Activated T-helper 1 cell treated with Interleukin-2 at 50 U/mL for 16 hours (primary cell): ENCODE measurements around the gene BMS1.
"Not testable (repeated sequence)": the region's sequence is repeated elsewhere in the genome, so short reads cannot be mapped to it uniquely, and the experiment has no call there.

ENCODE experiments used
- DNase-seq: peaks from one replicate; pipeline ENCODE4 v3.0.0-alpha.2; 2020; ENCODE audit warnings: low read depth

The BMS1 gene

DNA sequence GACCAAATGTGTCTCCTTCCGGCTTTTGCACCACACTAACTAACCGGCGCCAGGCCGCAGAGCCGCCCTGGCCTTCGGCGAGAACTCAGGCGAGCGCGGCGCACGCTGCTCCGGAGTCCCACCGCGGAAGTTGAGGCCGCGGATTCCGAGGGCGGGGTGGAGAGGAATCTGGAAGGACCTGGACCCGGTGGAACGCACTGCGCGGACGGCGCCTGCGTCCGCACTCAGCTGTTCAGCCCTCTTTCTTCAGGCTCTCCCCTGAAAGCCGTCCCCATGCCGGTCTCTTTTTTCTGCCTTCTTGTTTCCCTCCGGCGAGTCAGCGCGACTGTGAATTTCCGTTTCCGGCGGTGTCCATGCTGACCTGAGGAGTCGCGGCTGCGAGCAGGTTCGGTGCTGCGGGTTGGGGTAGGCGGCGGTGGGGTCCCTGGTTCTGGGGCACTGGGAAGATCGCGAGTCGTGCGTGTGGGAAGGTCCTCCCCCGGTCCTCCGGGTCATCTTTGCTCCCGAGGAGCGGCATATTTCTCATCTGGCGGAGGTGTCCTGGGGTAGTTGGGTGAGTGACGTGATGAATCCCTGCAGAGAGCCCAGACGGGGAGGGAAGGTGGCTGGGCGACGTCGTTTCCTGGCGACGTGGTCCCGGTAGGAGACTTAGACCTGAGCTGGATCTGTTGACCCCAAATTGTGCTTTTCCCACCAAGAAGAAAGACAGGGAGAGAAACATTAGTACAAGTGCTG, at the start of gene BMS1:
Gene BMS1 (plus strand): TSS at position 350 of the 735 bp plus-strand sequence. CDS start 1,600 bp downstream, outside the sequence.
- DNase-seq: peak; percentile 77

DNA sequence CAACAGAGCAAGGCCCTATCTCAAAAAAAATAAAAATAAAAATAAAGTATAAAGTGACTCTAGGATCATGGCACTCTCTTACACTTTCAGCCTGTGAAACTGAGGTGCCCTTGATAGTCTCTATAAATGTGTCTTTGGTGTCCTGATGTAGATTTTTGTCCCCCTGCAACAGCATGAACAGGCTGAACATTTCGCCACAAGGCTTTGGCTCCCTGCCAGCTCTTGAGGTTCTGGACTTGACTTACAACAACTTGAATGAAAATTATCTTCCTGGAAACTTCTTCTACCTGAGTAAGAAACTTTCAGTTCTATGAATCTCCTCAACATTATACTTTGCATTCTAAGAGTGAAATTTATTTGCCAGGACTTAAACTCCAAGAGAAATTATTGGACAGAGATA, 48.1 kb upstream of the BMS1 start:
- DNase-seq: no peak

- no peak for DNase-seq
Measured at GRCh38 chr10:42738679-42739078, 43.9 kb upstream of the BMS1 start.

- not testable (repeated sequence) for DNase-seq
Measured at GRCh38 chr10:42741536-42741935, 41.1 kb upstream of the BMS1 start.

DNA sequence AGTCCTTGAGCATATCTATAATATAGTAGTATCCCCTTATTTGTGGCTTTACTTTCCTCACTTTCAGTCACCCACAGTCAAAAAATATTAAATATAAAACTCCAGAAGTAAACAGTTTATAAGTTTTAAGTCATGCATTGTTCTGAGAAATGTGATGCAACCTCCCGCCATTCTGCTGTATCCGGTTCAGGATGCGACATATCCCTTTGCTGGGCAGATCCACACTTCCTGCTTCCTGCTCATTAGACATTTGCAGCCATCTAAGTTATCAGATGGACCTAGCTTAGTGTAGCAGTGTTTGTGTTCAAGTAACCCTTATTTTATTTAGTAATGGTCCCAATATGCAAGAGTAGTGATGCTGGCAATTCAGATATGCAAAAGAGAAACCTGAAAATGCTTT, 38.9 kb upstream of the BMS1 start:
- no peak for DNase-seq

GRCh38 chr10:42744134-42744701, 38.4 kb upstream of the BMS1 start:
- DNase-seq: no peak

DNA sequence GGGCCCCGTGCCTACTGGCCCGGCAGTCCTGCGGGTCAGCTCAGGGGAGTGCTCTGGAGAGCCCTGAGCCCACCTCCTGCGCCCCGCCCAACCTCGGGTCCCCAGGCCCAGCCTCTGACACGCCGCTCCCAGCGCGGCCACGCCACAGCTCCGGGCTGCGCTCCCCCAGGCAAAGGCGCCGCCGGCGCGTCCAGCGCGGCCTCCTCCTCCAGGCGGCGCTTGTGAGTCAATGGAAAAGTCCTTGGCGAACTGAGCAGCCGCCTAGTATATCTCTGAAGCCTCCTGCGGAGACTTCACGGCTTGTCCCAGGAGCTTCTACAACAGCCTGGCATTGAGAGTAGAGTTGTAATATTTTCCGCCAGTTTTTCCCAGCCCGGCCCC, 29.5 kb upstream of the BMS1 start:
- peak; percentile 45 for DNase-seq

- DNase-seq: no peak
Measured at GRCh38 chr10:42753507-42754154, 29.0 kb upstream of the BMS1 start.

DNA sequence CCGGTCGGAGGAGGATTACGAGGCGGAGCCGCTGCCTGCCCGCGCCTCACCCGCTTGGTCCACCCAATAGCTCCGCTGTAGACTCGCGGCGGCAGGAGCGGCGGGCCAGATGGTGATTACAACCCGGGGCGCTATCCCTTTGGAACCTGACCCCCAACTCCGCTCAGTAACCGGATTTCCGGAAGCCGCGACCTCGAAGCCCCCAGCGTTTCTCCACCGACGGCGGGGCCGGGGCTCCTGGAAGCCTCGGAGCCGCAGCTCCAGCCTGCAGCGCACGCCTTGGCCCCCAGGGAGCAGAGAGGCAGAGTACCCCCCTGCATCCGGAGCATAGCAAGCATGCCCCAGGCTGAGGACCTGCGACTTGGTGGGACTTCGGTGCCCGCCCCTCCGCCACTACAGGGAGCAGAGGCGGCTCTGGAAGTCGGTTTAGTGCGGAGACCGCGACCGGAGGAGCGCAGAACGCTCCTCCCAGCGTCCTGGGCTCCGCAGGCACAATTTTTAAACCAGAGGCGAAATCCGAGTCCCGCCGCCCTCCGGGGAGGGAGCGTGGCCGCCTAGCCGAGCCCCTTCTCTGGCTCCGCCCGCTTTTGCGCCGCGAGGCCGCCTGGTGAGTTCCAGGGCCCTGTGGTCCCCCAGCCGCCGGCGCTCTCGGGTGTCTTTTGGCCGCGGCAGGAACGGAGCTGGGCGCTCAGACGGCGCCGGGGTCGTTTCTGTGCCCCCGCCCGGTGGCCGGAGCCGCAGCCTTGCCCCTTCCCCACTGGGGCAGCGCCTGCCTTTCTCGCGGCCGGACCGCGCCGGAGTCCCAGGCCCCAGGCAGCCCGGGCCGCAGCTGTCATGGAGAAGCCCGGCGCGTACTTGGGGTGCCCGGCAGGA, 28.2 kb upstream of the BMS1 start:
- no peak for DNase-seq

DNA sequence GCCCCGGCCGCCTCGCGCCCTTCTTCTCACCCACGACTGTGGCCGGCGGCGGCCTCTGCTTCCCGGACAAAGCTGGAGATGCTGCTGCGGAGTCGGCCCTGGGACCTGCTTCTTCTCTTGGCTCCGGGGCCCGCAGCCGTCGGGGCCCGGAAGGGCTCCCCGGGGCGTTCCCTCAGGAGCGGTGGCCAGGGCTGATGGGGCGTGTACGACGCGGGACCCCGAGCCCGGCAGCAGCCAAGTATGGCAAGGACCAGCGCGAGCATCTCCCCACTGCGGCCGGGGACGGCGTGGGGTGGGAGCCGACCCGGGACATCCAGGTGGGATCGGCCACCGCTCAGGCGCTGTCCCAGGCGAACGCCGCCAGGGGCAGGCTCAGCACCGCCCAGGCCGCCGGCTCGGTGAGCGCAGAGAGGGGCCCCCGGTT, 27.6 kb upstream of the BMS1 start:
- no peak for DNase-seq

- DNase-seq: no peak
Measured at GRCh38 chr10:42755556-42756093, 27.0 kb upstream of the BMS1 start.

GRCh38 chr10:42767906-42768305, 14.7 kb upstream of the BMS1 start:
- no peak for DNase-seq

- no peak for DNase-seq
Measured at GRCh38 chr10:42768581-42769152, 13.9 kb upstream of the BMS1 start.

DNA sequence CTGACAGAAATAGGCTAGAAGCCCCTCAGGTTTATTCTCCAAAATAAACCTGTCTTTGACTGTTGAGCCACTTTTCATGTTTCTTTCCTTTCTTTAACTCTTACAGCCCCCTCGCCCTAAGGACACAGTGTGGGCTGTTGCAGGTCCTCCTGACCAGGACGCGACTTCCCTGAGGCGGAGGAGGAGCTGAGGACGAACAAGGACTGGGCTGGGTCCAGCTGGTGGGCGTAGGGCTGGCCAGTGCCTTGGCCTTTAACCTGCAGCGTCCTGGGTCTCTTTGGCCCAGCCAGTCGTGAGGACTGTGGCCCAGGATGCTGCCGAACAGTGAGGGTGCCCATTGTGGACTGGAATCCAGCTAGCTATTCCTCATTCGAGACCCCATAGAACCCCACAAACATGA, 13.4 kb upstream of the BMS1 start:
- DNase-seq: no peak

DNA sequence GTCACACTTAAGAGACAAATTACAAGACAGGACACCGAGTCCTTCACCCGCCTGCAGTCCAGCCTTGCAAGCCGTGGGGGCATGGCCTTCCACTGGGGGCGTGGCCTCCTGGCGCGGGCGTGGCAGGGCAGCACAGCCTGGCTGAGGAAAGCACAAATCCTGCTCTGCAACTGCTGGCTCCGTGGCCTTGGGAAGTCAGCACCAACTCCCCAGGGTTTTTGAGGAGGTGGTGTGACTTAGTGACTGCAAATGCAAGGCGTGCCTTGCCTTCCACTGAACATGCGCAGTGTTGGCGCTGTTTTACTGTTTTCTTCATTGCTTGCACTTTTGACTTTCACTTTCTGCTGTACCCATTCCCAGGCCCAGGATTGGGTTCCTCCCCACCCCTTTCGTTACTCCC, 12.9 kb upstream of the BMS1 start:
- DNase-seq: no peak

DNA sequence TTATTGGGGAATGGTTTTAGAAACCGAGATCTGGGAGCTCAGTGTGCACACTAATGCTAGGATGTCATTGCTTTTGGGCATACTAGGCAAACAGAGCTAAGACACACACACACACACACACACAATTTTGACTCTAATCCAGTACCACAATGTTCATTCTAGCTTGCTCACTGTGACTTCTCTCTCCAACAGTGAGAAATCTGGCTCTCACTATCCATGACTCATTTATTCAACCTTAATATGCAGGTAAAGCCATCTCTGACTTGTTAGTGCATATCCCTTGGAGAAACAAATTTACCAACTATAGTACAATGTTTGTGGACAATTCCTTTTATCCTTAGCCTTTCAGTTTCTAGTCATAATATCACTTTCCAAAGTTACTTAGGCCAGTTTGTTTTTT, 5.9 kb upstream of the BMS1 start:
- no peak for DNase-seq

DNA sequence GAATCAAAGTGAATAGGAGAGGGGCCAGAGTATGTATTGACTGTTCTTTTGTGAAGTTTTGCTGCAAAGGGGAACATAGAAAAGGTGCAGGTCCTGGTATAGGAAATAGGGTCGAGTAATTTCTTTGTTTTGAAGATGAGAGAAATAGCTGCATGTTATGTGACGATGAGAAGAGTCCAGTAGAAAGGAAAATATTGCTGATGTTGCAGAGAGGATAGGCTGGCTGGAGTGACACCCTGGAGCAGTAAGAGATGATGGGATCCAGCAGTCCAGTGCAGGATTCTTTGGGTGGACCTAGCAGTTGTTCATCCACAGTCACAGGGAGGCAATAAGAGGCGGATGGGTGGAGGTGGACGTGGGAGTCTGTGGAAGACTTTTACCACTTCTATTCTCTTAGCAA, 2.1 kb upstream of the BMS1 start:
- DNase-seq: no peak

GRCh38 chr10:42781893-42782445, 626 bp upstream of the BMS1 start:
- DNase-seq: no peak

GRCh38 chr10:42783181-42783549, 570 bp downstream of the BMS1 start:
- no peak for DNase-seq

DNA sequence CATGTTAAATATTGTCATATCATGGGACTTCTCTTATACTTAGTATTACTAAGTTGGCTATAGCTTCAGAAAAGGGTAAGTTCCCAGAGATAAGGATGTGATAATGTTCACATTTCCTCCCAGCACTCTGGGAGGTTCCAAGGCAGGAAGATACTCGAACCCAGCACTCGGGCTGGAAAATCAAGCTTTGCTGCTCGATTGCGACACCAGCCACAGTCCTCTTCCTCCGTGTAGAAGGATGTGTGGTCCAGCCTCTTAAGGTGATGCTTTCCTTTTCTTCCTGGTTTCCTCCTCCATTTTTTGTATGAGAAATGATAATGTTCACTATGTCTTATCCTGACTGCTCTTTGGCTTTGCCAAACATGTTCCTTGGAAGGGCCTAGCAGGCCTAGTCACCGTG, 3.2 kb downstream of the BMS1 start:
- no peak for DNase-seq

- DNase-seq: no peak
Measured at GRCh38 chr10:42790835-42791234, 8.2 kb downstream of the BMS1 start.

- DNase-seq: no peak
Measured at GRCh38 chr10:42795701-42796100, 13.1 kb downstream of the BMS1 start.
